Testis (tissue), 2 donors: ENCODE data around the gene MATN1.

Source experiments
- POLR2A ChIP-seq: fragments of 450-650 bp; IDR thresholded peaks from one replicate; pipeline ENCODE4 v1.6.1; 2017; ENCODE audit warnings: antibody characterized with exemption, mild to moderate bottlenecking, moderate library complexity
- TF ChIP-seq, protein P1 (sequence below), 3 experiments: fragments of 450-650 bp in 2 of 3; fragments of 200-600 bp in 1 of 3; sonication (generic) in 1 of 3; IDR thresholded peaks; one replicate each; pipeline ENCODE4 v1.5.1; 2016 to 2019; ENCODE audit warnings: antibody characterized with exemption in 3 of 3, mild to moderate bottlenecking in 2 of 3, moderate library complexity in 1 of 3

DNA sequence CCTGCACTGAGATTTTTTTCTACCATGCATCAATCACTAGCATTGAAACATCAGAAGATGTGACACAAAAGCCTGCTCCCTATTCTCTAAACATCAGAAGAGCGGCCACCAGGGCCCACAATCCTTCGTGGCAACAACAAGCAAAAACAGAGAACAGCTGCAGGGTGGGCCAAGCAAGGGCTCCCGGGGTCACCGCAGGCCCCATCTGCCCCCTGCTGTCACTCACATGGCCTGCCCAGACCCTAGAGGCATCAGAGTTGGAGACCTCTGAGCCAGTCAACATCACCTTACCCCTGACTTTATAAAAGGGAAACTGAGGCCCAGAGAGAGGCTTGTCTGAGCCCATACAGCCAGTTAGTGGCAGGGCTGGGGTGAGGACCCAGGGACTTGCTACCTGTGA, 32.4 kb upstream of the MATN1 start:
- TF ChIP-seq, protein P1, sequence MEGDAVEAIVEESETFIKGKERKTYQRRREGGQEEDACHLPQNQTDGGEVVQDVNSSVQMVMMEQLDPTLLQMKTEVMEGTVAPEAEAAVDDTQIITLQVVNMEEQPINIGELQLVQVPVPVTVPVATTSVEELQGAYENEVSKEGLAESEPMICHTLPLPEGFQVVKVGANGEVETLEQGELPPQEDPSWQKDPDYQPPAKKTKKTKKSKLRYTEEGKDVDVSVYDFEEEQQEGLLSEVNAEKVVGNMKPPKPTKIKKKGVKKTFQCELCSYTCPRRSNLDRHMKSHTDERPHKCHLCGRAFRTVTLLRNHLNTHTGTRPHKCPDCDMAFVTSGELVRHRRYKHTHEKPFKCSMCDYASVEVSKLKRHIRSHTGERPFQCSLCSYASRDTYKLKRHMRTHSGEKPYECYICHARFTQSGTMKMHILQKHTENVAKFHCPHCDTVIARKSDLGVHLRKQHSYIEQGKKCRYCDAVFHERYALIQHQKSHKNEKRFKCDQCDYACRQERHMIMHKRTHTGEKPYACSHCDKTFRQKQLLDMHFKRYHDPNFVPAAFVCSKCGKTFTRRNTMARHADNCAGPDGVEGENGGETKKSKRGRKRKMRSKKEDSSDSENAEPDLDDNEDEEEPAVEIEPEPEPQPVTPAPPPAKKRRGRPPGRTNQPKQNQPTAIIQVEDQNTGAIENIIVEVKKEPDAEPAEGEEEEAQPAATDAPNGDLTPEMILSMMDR (IDR thresholded peaks at IDR 0.05), result no peak
- no peak for TF ChIP-seq POLR2A
